Measurements from ENCODE around the gene EFCAB5.
"Not testable (repeated sequence)": the region's sequence is repeated elsewhere in the genome, so short reads cannot be mapped to it uniquely, and the experiment has no call there.

EFCAB5 gene

GRCh38 chr17:30116661-30117551, 175.5 kb downstream of the EFCAB5 start, which contains the start of gene NSRP1:
TSS of gene NSRP1 (plus strand) at chr17:30116816. CDS start at chr17:30116844, 28 bp downstream.
- Mint-ChIP-seq H3K4me3 (peak within 1 kb of the TSS; percentile 96), H3K4me1 (ENCODE audit: low read depth) (peaks cover 52% of the 10 kb centered on the region), H3K9me3 (no peaks in the 10 kb centered on the region), H3K27me3 (no peaks in the 10 kb centered on the region), H3K36me3 (ENCODE audit: low read depth) (peaks cover 53% of the 10 kb centered on the region), H3K27ac (peak within 1 kb of the TSS; percentile 99)
- DNase-seq, result peak; percentile 96

GRCh38 chr17:30117675-30118081, 176.2 kb downstream of the EFCAB5 start:
- no peak for DNase-seq
- Mint-ChIP-seq H3K4me1 (ENCODE audit: low read depth) (peaks cover 53% of the 10 kb centered on the region), H3K36me3 (ENCODE audit: low read depth) (peaks cover 59% of the 10 kb centered on the region), H3K9me3 (no peaks in the 10 kb centered on the region), H3K4me3 (peak overlapping the region; percentile 96), H3K27me3 (no peaks in the 10 kb centered on the region), H3K27ac (peak overlapping the region; percentile 99)

GRCh38 chr17:30118635-30119034, 177.2 kb downstream of the EFCAB5 start:
- Mint-ChIP-seq H3K4me3 (peak overlapping the region; percentile 96), H3K27ac (peak overlapping the region; percentile 99), H3K36me3 (ENCODE audit: low read depth) (peaks cover 66% of the 10 kb centered on the region), H3K4me1 (ENCODE audit: low read depth) (peaks cover 47% of the 10 kb centered on the region)
- H3K27me3 Mint-ChIP-seq, DNase-seq, H3K9me3 Mint-ChIP-seq: not testable (repeated sequence)

GRCh38 chr17:30124273-30124796, 182.9 kb downstream of the EFCAB5 start:
- Mint-ChIP-seq H3K4me3 (no peak overlapping the region), H3K4me1 (ENCODE audit: low read depth) (peaks cover 50% of the 10 kb centered on the region), H3K36me3 (ENCODE audit: low read depth) (peaks cover 80% of the 10 kb centered on the region), H3K9me3 (no peaks in the 10 kb centered on the region), H3K27me3 (no peaks in the 10 kb centered on the region), H3K27ac (peak overlapping the region; percentile 27)
- DNase-seq, result no peak

GRCh38 chr17:30130121-30130520, 188.7 kb downstream of the EFCAB5 start:
- H3K4me3 Mint-ChIP-seq, result no peak overlapping the region
- H3K4me1 Mint-ChIP-seq (ENCODE audit: low read depth), result peaks cover 43% of the 10 kb centered on the region
- H3K9me3 Mint-ChIP-seq, result no peaks in the 10 kb centered on the region
- no peaks in the 10 kb centered on the region for H3K27me3 Mint-ChIP-seq
- no peak overlapping the region for H3K27ac Mint-ChIP-seq
- H3K36me3 Mint-ChIP-seq (ENCODE audit: low read depth), result peaks cover 86% of the 10 kb centered on the region
- DNase-seq, result no peak

GRCh38 chr17:30132615-30133014, 191.2 kb downstream of the EFCAB5 start:
- H3K27ac Mint-ChIP-seq, result no peak overlapping the region
- H3K36me3 Mint-ChIP-seq (ENCODE audit: low read depth), result peaks cover 81% of the 10 kb centered on the region
- H3K27me3 Mint-ChIP-seq, result no peaks in the 10 kb centered on the region
- H3K4me1 Mint-ChIP-seq (ENCODE audit: low read depth), result peaks cover 38% of the 10 kb centered on the region
- no peak overlapping the region for H3K4me3 Mint-ChIP-seq
- no peak for DNase-seq
- no peaks in the 10 kb centered on the region for H3K9me3 Mint-ChIP-seq

- Mint-ChIP-seq H3K4me1 (ENCODE audit: low read depth) (peaks cover 42% of the 10 kb centered on the region), H3K27ac (no peak overlapping the region), H3K9me3 (no peaks in the 10 kb centered on the region), H3K4me3 (no peak overlapping the region), H3K27me3 (no peaks in the 10 kb centered on the region), H3K36me3 (ENCODE audit: low read depth) (peaks cover 85% of the 10 kb centered on the region)
- DNase-seq, result no peak
Measured at GRCh38 chr17:30133197-30133596, 191.8 kb downstream of the EFCAB5 start.

GRCh38 chr17:30134551-30134950, 193.1 kb downstream of the EFCAB5 start:
- no peak overlapping the region for H3K4me3 Mint-ChIP-seq

GRCh38 chr17:30137158-30137557, 195.7 kb downstream of the EFCAB5 start:
- Mint-ChIP-seq H3K27me3 (no peaks in the 10 kb centered on the region), H3K4me1 (ENCODE audit: low read depth) (peaks cover 44% of the 10 kb centered on the region), H3K4me3 (no peak overlapping the region), H3K9me3 (no peaks in the 10 kb centered on the region), H3K36me3 (ENCODE audit: low read depth) (peaks cover 69% of the 10 kb centered on the region), H3K27ac (no peak overlapping the region)
- DNase-seq, result no peak

More at GRCh38 chr17:30134551-30134950, 193.1 kb downstream of the EFCAB5 start:
- DNase-seq, result no peak
- Mint-ChIP-seq H3K36me3 (ENCODE audit: low read depth) (peaks cover 83% of the 10 kb centered on the region), H3K27ac (no peak overlapping the region), H3K4me1 (ENCODE audit: low read depth) (peaks cover 46% of the 10 kb centered on the region), H3K9me3 (no peaks in the 10 kb centered on the region), H3K27me3 (no peaks in the 10 kb centered on the region)

GRCh38 chr17:30147860-30148259, 206.4 kb downstream of the EFCAB5 start:
- H3K9me3 Mint-ChIP-seq, H3K4me3 Mint-ChIP-seq, H3K27me3 Mint-ChIP-seq, H3K27ac Mint-ChIP-seq, DNase-seq: not testable (repeated sequence)
- Mint-ChIP-seq H3K4me1 (ENCODE audit: low read depth) (peaks cover 22% of the 10 kb centered on the region), H3K36me3 (ENCODE audit: low read depth) (peaks cover 64% of the 10 kb centered on the region)

- H3K4me3 Mint-ChIP-seq, result no peak overlapping the region
- no peaks in the 10 kb centered on the region for H3K9me3 Mint-ChIP-seq
- DNase-seq, result no peak
- H3K36me3 Mint-ChIP-seq (ENCODE audit: low read depth), result peaks cover 65% of the 10 kb centered on the region
- H3K27me3 Mint-ChIP-seq, result no peaks in the 10 kb centered on the region
- H3K27ac Mint-ChIP-seq, result no peak overlapping the region
- H3K4me1 Mint-ChIP-seq (ENCODE audit: low read depth), result peaks cover 23% of the 10 kb centered on the region
Measured at GRCh38 chr17:30148376-30148775, 206.9 kb downstream of the EFCAB5 start.

GRCh38 chr17:30151471-30151870, 210.0 kb downstream of the EFCAB5 start:
- DNase-seq, result no peak
- H3K36me3 Mint-ChIP-seq (ENCODE audit: low read depth), result peaks cover 65% of the 10 kb centered on the region
- no peaks in the 10 kb centered on the region for H3K27me3 Mint-ChIP-seq
- H3K9me3 Mint-ChIP-seq, result no peaks in the 10 kb centered on the region
- peaks cover 28% of the 10 kb centered on the region for H3K4me1 Mint-ChIP-seq (ENCODE audit: low read depth)
- H3K4me3 Mint-ChIP-seq, result no peak overlapping the region
- H3K27ac Mint-ChIP-seq, result no peak overlapping the region

- no peak for DNase-seq
- Mint-ChIP-seq H3K9me3 (no peaks in the 10 kb centered on the region), H3K4me1 (ENCODE audit: low read depth) (peaks cover 32% of the 10 kb centered on the region), H3K4me3 (no peak overlapping the region), H3K27ac (no peak overlapping the region), H3K27me3 (no peaks in the 10 kb centered on the region), H3K36me3 (ENCODE audit: low read depth) (peaks cover 70% of the 10 kb centered on the region)
Measured at GRCh38 chr17:30153463-30153862, 212.0 kb downstream of the EFCAB5 start.

- no peak overlapping the region for H3K27ac Mint-ChIP-seq
- DNase-seq, result no peak
- H3K9me3 Mint-ChIP-seq, result peaks cover 8% of the 10 kb centered on the region
- peaks cover 74% of the 10 kb centered on the region for H3K36me3 Mint-ChIP-seq (ENCODE audit: low read depth)
- H3K4me1 Mint-ChIP-seq (ENCODE audit: low read depth), result peaks cover 42% of the 10 kb centered on the region
- H3K4me3 Mint-ChIP-seq, result no peak overlapping the region
- no peaks in the 10 kb centered on the region for H3K27me3 Mint-ChIP-seq
Measured at GRCh38 chr17:30155389-30155788, 214.0 kb downstream of the EFCAB5 start.
